ENCODE results near the gene HMCES. TPM values are rescaled to one million over a fixed set of nuclear protein-coding genes. Genes with fewer than 3 reads are reported as not detected.
A peak's percentile ranks its signal among the peaks of the same experiment; 100 is the strongest.

The HMCES gene
- total and polyA plus RNA-seq, 10 donors, result 16.1 to 60.7 (median 30.4) TPM

- Histone ChIP-seq H3K4me3 (no peak overlapping the region), H3K27me3 (replicated peaks in 1 of 7) (peaks cover 0 to 21% (median 9%) of the 10 kb centered on the region in 7 donors), H3K9me3 (no peaks in the 10 kb centered on the region), H3K27ac (no peak overlapping the region), H3K36me3 (no peaks in the 10 kb centered on the region), H3K4me1 (peaks cover 5 to 67% (median 30%) of the 10 kb centered on the region in 6 donors)
- intact Hi-C loops (cut with DNase I; ENCODE audit: low total_unique reads), result no loop called here
- no peak for DNase-seq
- 81 to 95% (median 93%) methylated on average over 7 of the region's 7 CpGs for WGBS, 5 donors
- TF ChIP-seq CTCF (IDR thresholded peaks at IDR 0.05 in 8 of 11, conservative IDR thresholded peaks at IDR 0.05 in 3 of 11) (no peak), POLR2AphosphoS5 (IDR thresholded peaks at IDR 0.05) (no peak), POLR2A (IDR thresholded peaks at IDR 0.05) (no peak)
Observed at GRCh38 chr3:129345281-129345680, 66.6 kb downstream of the HMCES start.

DNA sequence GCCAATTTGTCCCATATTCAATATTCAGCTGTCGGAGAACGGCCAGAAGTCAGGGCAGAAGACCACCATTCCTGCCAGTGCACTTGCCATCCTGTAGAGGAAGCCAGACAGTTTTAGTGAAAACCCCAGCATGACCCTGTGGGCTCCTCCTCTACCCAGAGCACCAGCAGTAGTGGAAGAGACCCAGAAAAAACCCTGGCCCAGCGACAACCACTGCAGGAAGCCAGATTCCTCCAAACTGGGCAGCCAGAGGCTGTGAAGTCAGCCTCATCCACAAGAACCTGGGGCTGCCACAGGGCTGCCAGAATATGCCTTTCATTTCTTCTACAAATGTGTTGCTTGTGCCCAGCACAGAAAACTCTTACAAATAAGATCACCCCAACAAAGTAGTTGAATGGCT is 67.3 kb downstream of the HMCES start:
- Histone ChIP-seq H3K4me1 (peaks cover 5 to 67% (median 30%) of the 10 kb centered on the region in 6 donors), H3K27me3 (replicated peaks in 1 of 7) (peaks cover 0 to 21% (median 9%) of the 10 kb centered on the region in 7 donors), H3K27ac (peak overlapping the region in 1 of 8 donors; percentile 22), H3K9me3 (no peaks in the 10 kb centered on the region), H3K4me3 (no peak overlapping the region), H3K36me3 (no peaks in the 10 kb centered on the region)
- WGBS, 5 donors, result 50 to 74% (median 70%) methylated on average over 3 of the region's 3 CpGs
- no peak for TF ChIP-seq POLR2AphosphoS5 (IDR thresholded peaks at IDR 0.05)
- intact Hi-C loops (cut with DNase I; ENCODE audit: low total_unique reads), result no loop called here
- no peak for DNase-seq

- intact Hi-C loops (cut with DNase I; ENCODE audit: low total_unique reads), result no loop called here
- WGBS, 5 donors, result 42 to 50% (median 44%) methylated on average over 12 of the region's 12 CpGs
- peaks cover 5 to 60% (median 30%) of the 10 kb centered on the region in 6 donors for H3K4me1 ChIP-seq
- TF ChIP-seq POLR2AphosphoS5 (IDR thresholded peaks at IDR 0.05), result no peak
- H3K27ac ChIP-seq, result no peak overlapping the region
- H3K36me3 ChIP-seq, result no peaks in the 10 kb centered on the region
- H3K27me3 ChIP-seq (replicated peaks in 1 of 7), result peaks cover 0 to 21% (median 9%) of the 10 kb centered on the region in 7 donors
- DNase-seq, result no peak
- no peak overlapping the region for H3K4me3 ChIP-seq
- H3K9me3 ChIP-seq, result no peaks in the 10 kb centered on the region
Observed at GRCh38 chr3:129346695-129347457, 68.2 kb downstream of the HMCES start.

- DNase-seq, result no peak
- Histone ChIP-seq H3K27me3 (replicated peaks in 1 of 7) (peaks cover 0 to 21% (median 9%) of the 10 kb centered on the region in 7 donors), H3K27ac (no peak overlapping the region), H3K4me3 (no peak overlapping the region), H3K4me1 (peaks cover 5 to 57% (median 30%) of the 10 kb centered on the region in 6 donors), H3K36me3 (no peaks in the 10 kb centered on the region), H3K9me3 (no peaks in the 10 kb centered on the region)
- WGBS, 5 donors, result 79 to 93% (median 91%) methylated on average over 5 to 8 of the region's 8 CpGs
- TF ChIP-seq POLR2AphosphoS5 (IDR thresholded peaks at IDR 0.05), result no peak
- no peak for TF ChIP-seq POLR2A (IDR thresholded peaks at IDR 0.05)
- no peak for TF ChIP-seq CTCF (IDR thresholded peaks at IDR 0.05 in 8 of 11, conservative IDR thresholded peaks at IDR 0.05 in 3 of 11)
- intact Hi-C loops (cut with DNase I; ENCODE audit: low total_unique reads), result no loop called here
Observed at GRCh38 chr3:129347458-129347845, 68.8 kb downstream of the HMCES start.

GRCh38 chr3:129348734-129349133 is 70.1 kb downstream of the HMCES start:
- Histone ChIP-seq H3K4me1 (peaks cover 5 to 57% (median 27%) of the 10 kb centered on the region in 6 donors), H3K9me3 (no peaks in the 10 kb centered on the region), H3K27ac (peak overlapping the region in 2 of 8 donors; percentile 8 to 10), H3K4me3 (no peak overlapping the region), H3K27me3 (replicated peaks in 1 of 7) (peaks cover 0 to 15% (median 9%) of the 10 kb centered on the region in 7 donors), H3K36me3 (no peaks in the 10 kb centered on the region)
- TF ChIP-seq CTCF (IDR thresholded peaks at IDR 0.05 in 8 of 11, conservative IDR thresholded peaks at IDR 0.05 in 3 of 11) (no peak), POLR2A (IDR thresholded peaks at IDR 0.05) (no peak), POLR2AphosphoS5 (IDR thresholded peaks at IDR 0.05) (no peak)
- no peak for DNase-seq
- WGBS, 5 donors, result 75 to 88% (median 82%) methylated on average over 3 of the region's 3 CpGs
- intact Hi-C loops (cut with DNase I; ENCODE audit: low total_unique reads), result no loop called here

Data from spleen (tissue), 11 donors.